Activated CD4-positive, alpha-beta T cell treated with anti-CD3 and anti-CD28 coated beads, Interleukin-2, Interleukin-4, amounts not matched to agents 100 ng/mL and 50 ng/mL, durations not matched to agents 16 hours and 8 hours (primary cell): ENCODE data around the gene SPTAN1.

Experiments used
- DNase-seq: peaks from one replicate; pipeline ENCODE4 v3.0.0-alpha.2; 2020; ENCODE audit warnings: low spot score

Gene SPTAN1

GRCh38 chr9:128669786-128670185 is 117.4 kb downstream of the SPTAN1 start:
- DNase-seq: no peak

- no peak for DNase-seq
Observed at GRCh38 chr9:128675382-128675781, 123.0 kb downstream of the SPTAN1 start.

GRCh38 chr9:128677794-128678193 is 125.4 kb downstream of the SPTAN1 start:
- no peak for DNase-seq
